COLO668 (cell line): Measurements from ENCODE around the gene HDHD3.
"Not testable (repeated sequence)": the region's sequence is repeated elsewhere in the genome, so short reads cannot be mapped to it uniquely, and the experiment has no call there.

ENCODE experiments used
- DNase-seq: peaks from one replicate; lab custom pipeline; 2025; ENCODE audit not compliant: unreplicated experiment; lab: John Stamatoyannopoulos, UW

HDHD3 gene

DNA sequence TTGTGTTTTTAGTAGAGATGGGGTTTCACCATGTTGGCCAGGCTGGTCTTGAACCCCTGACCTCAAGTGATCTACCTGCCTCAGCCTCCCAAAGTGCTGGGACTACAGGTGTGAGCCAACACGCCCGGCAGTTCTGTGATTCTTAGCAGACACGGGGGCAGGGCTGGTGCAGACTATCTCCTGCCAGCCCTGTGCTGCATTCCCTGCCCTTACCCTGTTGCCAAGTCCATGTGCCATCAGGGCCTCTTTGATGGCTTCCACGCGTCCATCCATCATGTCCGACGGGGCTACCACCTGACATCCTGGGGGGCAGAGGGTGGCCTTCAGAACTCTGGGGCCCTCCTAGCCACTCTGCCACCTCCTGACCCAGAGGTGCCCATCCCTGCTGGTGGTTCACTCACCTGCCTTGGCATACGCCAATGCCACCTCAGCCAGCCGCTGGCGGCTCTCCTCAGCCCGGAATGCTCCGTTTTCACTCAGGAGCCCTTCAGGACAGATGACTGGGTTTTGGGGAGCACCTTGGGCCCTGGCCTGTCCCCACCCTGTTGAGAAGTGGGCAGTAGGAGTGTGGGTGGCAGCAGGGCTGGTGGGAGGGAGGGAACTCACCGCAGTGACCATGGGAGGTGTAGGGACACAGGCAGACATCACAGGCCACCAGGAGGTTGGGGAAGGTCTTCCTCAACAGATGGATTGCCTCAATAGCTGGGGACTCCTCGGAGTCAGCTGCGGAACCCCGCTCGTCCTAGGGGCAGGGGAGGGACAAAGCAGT, 13.6 kb upstream of the HDHD3 start:
- no peak for DNase-seq

GRCh38 chr9:113389451-113389850, 12.7 kb upstream of the HDHD3 start:
- no peak for DNase-seq

- no peak for DNase-seq
Measured at GRCh38 chr9:113388833-113389232, 12.0 kb upstream of the HDHD3 start.

GRCh38 chr9:113387560-113388230, 10.9 kb upstream of the HDHD3 start:
- peak; percentile 17 for DNase-seq

- DNase-seq, result no peak
Measured at GRCh38 chr9:113386571-113387393, 10.0 kb upstream of the HDHD3 start.

- no peak for DNase-seq
Measured at GRCh38 chr9:113381909-113382411, 5.2 kb upstream of the HDHD3 start.

DNA sequence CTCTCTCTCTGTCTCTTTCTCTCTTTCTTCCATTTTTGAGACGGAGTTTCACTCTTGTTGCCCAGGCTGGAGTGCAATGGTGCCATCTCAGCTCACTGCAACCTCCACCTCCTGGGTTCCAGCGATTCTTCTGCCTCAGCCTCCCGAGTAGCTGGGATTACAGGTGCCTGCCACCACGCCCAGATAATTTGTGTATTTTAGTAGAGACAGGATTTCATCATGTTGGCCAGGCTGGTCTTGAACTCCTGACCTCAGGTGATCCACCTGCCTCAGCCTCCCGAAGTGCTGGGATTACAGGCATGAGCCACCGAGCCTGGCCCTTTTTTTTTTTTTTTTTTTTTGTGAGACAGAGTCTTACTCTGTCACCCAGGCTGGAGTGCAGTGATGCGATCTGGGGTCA, 4.7 kb upstream of the HDHD3 start:
- DNase-seq, result not testable (repeated sequence)

DNA sequence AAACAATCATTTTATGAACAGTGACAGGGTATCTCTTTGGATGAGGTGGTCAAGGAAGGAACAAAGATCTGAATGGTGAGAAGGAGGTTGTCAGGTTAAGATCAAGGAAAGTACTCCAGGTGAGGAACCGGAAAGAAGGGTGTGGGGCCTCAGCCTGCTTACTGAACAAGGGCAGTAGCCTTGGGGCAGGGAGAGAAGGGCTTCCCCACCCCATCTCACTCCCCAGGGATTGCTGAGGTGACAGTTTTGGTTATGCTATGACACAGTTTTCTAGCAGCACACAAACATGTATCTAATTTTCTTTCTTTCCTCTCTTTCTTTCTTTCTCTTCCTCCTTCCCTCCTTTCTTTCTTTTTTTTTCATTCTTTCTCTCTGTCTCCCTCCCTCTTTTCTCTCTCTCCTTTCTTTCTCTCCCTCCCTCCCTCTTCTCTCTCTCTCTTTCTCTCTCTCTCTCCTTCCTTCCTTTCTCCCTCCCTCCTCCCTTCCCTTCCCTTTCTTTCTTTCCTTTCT, 4.1 kb upstream of the HDHD3 start:
- DNase-seq, result peak; percentile 9

DNA sequence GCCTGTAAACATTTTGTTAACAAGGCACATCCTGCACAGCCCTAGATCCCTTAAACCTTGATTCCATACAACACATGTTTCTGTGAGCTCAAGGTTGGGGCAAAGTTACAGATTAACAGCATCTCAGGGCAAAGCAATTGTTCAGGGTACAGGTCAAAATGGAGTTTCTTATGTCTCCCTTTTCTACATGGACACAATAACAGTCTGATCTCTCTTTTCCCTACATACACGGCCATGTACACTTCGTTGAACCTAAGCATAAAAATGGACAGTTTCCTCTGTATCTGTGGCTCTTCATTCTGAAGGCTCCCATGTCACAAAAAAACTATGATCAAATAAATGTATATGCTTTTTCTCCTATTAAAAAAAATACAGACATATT, 3.0 kb upstream of the HDHD3 start:
- not testable (repeated sequence) for DNase-seq

DNA sequence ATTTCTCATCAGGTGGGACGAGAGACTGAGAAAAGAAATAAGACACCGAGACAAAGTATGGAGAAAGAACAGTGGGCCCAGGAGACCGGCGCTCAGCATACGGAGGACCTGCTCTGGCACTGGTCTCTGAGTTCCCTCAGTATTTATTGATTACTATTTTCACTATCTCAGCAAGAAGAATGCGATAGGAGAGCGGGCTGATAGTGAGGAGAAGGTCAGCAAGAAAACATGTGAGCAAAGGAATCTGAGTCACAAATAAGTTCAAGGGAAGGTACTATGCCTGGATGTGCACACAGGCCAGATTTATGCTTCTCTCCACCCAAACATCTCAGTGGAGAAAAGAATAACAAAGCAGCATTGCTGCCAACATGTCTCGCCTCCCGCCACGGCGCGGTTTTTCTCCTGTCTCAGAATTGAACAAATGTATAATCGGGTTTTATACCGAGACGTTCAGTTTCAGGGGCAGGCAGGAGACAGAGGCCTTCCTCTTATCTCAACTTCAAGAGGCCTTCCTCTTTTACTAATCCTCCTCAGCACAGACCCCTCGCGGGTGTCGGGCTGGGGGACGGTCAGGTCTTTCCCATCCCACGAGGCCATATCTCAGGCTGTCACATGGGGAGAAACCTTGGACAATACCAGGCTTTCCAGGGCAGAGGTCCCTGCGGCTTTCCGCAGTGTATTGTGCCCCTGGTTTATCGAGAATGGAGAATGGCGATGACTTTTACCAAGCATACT, 2.5 kb upstream of the HDHD3 start:
- not testable (repeated sequence) for DNase-seq

- DNase-seq, result no peak
Measured at GRCh38 chr9:113375057-113376023, 1.4 kb downstream of the HDHD3 start.

DNA sequence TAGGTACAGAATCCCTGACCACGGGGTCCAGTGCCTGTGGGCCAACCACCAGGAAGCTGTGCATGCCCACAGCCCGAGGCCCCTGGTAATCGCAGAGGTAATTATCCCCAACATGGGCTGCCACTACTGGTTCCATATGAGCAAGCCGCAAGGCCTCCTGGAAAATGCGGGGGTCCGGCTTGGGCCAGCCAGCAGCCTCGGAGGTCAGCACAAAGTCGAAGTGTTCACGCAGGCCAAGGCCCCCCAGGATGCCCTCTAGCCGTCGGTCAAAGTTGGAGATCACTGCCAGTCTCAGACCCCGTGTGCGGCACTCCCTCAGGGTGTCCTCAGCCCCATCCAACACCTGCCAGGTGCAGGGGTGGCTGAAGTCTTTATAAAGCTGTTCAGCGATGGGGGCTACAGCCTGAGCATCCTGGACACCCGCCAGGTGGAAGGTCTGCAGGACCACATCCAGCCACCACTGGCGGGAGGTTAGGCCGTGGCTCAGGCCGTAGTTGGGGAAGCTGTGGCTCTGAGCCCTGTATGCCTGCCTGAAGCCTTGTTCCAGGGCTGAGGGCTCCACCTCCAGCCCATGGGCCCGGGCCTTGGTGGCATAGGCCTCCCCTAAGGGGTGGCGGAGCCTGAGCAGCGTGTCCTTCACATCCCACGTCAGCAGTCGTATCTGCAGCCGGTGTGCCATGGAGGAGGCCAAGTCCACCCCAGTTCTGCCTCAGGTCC, 3.0 kb downstream of the HDHD3 start:
- DNase-seq, result no peak

GRCh38 chr9:113373256-113373655, 3.5 kb downstream of the HDHD3 start:
- no peak for DNase-seq

GRCh38 chr9:113372059-113372458, 4.7 kb downstream of the HDHD3 start:
- no peak for DNase-seq

- DNase-seq, result no peak
Measured at GRCh38 chr9:113370806-113371325, 5.9 kb downstream of the HDHD3 start.

- DNase-seq, result no peak
Measured at GRCh38 chr9:113369855-113370140, 7.0 kb downstream of the HDHD3 start.

DNA sequence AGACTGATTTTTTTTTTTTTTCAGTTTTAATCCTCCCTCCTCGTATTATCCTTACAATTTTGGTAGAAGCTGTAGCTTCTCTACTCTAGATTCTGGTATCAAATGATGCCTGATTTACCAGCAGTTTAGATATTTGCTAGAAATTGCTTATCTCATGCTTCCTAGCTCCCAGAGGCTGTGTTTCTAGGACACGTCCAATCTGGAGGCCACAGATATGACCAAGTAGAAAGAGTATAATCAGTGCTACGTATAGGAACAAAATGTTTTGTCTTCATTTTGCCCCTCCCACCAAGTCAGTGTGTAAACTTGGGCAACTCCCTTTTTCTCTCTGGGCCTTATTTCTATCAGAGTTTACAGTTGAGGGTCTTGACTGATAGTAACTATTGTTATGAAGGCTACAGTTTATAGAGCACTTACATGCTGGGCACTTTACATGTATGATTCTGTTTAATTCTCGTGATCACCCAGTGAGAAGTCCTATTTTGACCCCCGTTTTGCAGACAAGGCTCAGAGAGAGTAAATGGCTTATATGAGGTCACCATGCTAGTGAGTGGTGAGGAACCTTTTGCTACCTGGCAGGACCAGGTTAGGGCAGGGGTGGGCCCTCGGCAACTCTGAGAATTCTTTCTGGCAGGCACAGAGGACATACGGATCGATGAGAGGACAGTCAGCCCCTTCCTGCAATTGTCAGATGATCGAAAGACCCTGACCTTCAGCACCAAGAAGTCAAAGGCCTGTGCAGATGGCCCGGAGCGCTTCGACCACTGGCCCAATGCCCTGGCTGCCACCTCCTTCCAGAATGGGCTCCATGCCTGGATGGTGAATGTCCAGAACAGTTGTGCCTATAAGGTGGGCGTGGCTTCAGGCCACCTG, 7.6 kb downstream of the HDHD3 start:
- DNase-seq, result no peak
